DMS53 (cell line): Measurements from ENCODE around the gene FABP2.
"Not testable (repeated sequence)": the region's sequence is repeated elsewhere in the genome, so short reads cannot be mapped to it uniquely, and the experiment has no call there.

ENCODE experiments used
- DNase-seq: peaks from one replicate; lab custom pipeline; 2025; lab: John Stamatoyannopoulos, UW

The FABP2 gene

DNA sequence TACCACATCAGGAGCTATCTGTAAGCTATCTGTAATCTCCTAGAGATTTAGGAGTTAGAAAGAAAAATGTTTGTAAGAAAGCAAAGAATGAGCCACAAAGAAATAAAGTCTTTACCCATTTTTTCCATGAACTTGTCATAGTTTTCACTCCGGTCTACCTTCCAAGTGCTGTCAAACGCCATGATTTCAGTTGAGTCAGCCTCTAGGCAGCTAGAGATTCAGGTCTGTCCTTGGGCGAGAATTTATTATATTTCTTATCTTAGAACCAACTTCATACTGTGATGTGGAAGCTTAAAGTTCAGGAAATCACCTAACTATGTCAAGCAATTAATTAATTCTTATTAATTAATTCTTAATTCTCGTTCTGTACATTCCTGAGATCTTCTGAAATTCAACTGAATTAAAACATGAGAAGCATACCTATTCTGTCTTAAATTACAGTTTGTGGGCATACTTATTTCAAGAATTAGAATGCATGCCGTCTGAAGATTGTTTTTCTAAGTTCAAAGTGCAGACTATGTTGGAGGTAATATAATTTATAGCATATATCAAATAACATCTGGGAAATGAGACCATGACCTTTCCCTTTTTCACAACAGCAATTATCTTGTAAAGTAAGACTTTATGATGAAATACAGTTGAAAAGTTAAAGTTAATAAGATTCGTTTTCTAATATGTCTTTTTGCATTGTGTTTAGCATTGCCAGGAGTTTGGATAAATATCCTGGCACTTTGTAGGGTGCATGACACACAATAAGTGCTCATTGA is at the start of gene FABP2:
TSS of gene FABP2 (minus strand) at position 218 of the 767 bp plus-strand sequence. CDS start at position 182, 36 bp downstream.
- no peak for DNase-seq

DNA sequence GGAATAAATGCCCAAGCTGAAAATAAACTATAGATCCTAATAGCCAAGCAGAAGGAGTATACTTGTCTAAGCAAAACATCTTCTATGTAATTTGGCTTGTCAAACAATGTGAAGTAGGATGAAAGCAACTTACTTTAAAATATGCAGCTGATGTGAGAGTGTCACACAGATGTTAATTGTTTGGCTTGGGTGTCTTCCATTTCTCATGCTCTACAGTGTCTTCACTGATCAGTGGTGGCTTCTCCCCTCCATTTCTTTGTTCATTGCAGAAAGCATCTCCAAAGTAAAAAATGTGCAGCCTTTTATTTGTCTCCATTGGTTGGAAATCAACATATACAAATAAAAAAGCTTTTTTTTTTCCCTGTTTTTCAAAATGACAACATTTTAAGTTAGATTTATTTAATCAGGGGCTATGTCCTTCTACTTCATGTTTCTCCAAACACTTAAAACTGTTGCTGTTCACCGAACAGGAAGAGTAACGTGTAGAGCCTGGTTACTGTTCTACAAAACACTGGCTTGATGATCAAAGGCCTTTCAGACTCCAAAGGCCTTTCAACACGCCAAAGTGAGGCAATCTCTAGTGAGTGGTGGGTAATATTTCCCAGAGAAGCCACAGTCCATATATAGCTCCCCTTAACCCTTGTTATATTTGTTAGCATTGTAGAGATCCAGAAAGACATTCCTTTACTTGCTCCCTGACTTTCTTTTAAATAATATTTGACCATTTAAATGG is 49.2 kb upstream of the FABP2 start:
- not testable (repeated sequence) for DNase-seq

DNA sequence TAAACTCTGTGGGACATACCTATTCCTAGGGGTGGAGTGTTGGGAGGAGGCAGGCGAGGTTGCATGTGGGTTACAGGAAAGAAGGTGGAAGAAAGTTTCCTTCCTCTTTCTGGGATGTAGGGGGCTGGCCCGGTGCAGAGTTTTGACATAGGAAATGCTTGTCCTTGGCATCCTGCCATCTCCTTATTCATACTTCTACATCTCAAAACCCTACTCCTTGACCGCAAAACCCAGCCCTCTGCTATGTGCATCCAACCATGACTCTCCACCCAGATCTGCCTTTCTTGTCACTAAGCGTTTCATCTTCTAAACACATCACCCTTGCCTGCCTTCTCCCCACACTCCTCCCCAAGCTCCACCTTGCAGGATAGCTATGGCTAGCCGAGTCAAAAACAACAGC is 48.5 kb upstream of the FABP2 start:
- peak; percentile 36 for DNase-seq

DNA sequence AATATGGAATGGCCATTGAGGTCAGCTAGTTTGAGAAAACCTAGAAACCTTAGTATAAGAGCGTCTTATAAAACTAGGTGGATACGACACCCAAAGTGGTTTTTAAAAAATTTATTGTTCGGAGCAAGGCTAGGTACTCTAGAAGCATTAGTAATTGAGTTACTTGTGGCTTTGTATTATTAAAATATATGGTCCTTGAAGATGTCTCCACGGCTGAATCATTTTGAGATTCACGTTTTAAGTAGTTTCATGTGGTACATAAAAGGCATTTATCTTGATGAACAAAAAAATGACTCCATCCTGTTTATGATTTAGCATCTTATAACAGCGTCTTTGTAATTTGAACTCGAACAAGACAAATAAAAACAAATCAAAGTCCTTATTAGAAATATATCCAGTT is 44.9 kb upstream of the FABP2 start:
- not testable (repeated sequence) for DNase-seq

DNA sequence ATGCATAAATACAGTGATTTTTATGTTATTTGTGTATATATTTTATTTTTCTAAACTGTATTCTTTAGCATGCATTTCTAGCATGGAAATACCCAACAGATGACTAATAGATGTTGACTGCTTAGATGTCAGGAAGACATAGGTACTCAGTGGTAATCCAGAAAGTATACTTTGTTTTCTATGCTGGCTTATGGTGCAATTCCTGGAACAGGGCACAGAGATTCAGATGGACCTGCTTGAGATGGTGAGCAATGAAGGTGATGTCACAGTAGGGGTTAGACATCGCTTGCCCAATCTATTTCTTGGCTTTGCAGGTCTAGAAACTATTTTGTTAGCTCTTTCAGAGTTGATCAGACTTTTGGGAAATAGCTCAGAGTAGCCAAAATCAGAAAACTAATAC is 42.3 kb upstream of the FABP2 start:
- DNase-seq = not testable (repeated sequence)

DNA sequence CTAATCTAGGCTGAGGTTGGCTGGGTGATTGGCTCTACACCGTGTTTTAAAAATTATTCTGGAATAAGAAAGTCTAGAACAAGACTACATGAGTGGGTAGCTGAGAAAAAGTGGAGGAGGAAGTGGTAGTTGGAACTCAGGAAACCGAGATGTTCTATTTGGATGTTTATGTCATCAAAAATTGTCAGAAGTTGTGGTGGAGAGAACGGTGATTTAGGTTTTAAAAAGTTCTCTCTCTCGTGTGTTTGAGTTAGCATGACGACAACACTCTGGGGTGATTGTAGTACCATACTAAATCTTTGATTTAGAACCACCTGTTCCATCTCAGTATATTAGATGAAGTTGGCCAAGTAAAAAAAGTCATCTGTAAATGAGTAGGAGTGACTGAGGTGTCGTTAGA is 41.4 kb upstream of the FABP2 start:
- DNase-seq = not testable (repeated sequence)

DNA sequence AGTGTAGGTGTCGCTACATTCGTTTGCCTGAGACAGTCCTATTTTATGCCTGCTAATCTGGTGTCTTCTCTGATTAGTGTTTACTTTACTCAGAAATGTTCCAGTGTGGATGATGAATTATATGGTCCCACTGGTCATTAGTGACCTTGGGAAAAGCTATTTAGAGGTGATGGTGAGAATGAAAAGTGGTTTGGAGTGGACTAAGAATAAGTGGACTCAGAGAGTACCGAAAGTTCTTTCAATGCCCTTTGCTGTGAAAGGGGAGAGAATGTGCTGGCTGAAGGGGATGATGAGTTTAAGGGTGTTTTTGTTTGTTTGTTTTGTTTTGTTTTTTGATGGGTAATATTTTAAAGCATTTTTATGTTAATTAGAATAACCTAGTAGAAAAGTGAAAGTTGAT is 40.5 kb upstream of the FABP2 start:
- not testable (repeated sequence) for DNase-seq

DNA sequence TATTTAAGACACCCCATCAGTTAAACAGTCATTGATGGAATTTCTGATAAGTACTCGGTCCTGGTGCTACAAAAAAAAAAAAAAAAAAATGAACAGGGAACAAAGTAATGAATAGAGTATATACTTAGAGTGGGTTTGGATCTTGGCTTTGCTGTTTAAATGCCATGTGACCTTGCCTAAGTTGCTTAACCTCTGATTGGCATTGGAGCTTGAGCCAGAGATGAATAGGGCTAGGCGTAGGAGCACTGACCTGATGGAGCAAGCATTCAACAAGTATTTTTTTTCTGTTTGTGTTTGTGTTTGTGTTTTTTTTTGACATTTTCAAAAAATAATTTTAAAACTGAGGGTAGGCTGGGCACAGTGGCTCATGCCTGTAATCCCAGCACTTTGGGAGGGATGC is 37.9 kb upstream of the FABP2 start:
- DNase-seq = not testable (repeated sequence)

DNA sequence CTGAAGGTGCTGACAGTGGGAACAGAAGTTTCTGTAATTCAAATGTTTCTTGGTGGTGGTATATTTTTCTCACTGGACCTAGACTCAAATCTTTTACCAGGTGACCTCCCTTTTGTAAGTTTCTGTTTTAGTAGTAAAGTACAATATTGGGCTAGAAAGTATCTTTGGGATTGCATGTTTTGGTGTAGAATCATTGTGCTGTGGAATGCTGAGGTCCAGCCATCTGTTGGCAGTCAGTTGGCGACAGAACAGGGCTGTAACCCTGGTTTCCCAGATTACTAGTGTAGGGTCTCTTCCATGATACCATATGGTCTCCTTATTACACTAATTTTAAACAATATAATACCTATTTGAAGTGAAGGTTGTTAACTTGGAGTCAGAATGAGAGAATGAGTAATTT is 34.9 kb upstream of the FABP2 start:
- DNase-seq = not testable (repeated sequence)

DNA sequence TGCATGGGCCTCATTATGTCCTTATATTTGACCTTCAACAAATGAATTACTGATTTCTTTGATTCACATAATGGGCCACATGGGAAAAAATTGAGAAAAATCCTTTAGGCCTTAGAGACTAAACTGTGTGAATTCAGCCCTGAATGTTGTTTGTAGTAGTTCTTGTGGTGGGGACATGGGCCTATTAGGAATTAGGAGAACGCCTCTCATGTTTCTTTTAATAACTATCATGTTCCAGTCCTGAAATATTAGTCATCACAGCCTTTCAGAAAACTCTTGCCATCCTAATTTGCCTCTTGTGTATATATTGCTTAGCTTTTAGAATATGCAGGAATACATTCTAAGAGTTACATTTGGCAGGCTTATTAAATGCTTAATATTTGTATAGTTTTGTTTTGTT is 34.1 kb upstream of the FABP2 start:
- DNase-seq = not testable (repeated sequence)

DNA sequence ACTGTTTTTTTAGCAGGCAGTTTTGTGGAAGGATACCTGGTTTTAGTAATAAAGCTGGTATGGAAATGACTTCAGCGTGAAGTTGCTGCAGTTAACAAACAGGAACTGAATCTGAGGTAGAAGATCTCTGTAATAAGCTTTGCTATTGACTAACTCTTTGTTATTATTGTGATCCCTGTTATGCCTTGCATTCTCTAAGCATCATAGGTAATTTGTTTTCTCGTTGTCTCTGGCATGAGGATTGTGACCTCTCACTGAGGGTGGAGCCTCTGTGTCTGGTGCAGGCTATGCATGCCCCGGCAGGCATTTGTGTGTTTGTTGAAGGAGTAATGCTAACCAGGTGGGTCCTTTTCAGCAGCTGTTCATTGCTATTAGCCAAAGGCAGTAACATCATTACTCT is 31.4 kb upstream of the FABP2 start:
- peak; percentile 17 for DNase-seq

DNA sequence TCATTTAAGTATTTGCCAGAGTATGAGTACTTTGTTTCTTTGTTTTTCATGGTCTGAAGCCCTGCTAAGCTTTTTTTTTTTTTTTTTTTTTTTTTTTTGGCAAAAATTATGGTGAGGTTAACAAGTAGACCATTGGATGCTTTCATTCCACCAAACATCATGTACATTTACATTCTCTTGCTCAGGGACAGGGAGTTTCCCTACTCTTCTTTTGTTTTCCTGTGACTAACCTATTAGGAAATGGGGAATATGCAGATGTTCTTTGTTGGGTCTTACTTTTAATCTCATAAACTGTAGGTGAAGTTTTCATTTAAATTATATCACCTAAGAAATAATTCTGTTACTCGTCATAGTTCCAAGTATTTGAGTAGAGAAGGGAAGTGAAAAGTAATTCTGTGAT is 26.2 kb upstream of the FABP2 start:
- DNase-seq = not testable (repeated sequence)

DNA sequence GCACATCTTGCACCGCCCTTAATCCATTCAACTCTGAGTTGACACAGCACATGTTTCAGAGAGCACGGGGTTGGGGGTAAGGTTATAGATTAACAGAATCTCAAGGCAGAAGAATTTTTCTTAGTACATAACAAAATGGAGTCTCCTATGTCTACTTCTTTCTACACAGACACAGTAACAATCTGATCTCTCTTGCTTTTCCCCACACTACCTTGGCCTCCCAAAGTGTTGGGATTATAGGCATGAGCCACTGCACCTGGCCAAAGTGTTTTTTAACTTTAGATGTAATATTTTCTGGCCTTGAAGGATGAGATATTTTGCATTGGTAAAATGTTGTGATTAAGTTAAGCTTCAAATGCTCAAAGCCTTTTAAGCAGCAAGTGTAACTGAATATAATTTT is 21.4 kb upstream of the FABP2 start:
- not testable (repeated sequence) for DNase-seq

DNA sequence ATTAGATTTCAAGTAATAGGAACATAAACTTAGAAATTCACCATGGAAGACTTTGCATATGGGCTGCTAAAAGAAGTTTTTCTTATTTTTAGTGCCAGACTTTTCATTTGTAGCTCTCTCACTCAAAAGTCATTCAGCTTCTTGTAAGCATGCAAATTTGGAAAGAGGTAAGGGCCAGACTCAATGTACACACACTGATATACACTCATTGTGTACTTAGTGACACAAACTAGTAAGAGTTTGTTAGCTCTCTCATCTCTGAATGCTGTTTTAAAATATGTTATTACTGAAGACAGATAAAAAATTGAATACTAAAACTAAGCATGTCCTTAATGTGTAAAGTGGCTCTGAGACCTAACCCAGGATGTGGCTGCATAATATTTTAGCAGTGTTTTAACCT is 18.0 kb upstream of the FABP2 start:
- DNase-seq = peak; percentile 21

DNA sequence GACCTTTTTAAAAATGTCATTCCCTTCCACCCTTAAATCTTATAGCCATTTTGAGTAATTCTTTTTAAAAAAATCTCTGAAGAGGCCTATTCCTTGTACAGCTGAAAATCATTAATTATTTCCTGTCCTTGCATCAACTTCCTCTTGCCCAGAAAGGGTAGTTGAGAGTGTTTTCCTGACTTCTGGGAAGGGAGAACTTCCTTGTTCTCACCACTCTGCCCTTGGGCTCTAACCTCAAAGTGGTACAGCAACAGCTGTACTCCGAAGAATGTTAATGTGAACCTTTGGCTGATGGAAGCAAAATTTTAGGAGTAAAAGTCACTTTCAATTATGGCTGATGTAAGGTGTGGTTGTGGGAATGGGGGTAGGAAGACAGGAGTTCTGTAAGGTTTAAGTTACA is 15.1 kb upstream of the FABP2 start:
- no peak for DNase-seq

DNA sequence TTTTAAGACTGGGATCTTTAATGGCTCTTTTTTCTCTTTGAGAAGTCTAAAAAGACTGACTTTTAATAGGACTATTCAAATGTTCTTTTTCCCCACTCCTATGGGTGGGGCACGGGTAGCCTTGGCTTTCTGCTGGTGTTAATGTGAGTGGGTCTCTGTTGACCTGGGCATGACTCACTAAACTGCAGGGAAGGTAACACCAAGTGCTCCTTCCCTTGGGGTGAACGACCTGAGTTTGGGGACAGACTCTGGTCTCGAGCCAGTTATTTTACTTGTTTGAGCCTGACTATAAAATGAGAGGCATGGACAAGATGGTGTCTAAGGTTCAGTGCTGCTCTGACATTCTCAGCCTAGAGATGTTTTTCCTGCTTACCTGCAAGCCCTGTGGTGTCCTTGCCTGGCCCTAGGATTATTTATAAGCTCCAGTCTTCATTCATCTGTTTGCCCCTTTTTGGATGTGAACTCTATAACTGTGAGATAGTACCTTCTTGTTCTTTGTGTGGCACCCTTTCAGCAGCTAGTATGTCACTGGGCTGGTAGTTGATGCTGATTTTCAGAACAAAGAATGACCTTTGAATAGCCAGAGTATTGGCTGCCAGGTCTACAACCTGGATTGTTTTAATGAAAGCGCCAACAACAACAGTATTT is 14.5 kb upstream of the FABP2 start:
- DNase-seq = not testable (repeated sequence)

DNA sequence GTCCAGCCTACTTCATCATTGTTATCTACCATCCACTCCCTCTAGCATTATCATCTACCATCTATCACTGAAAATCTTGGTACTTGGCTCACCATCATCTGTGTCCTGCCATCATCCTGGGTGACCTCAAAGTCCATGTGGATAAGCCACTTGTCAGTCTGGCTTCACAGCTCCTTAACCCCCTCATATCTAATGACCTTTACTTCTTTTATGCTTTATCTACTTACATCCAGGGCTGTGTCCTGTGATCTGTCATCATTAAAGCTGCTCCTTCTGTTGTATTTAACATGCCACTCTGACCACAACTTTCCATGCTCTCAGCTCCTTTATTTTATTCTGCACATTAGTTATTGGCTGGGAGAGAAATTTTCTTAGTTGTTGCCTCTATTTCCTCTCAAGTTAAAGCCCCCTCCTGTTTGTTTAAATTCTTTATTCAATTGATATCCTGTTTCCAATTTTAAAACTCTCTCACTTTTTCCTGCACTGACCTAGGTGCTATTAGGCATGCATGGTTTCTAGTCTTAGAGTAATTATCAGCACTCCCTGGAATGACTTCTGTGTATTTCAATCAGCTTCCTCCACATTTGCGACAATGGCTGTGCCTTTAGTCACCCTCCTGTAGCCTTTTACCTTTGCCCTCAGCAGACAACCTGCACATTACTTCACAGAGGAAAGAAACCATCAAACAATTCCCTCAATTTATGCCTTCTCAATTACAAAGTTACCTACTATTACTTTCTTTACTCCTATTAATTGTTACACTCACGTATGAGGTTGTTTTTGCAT is 8.1 kb upstream of the FABP2 start:
- DNase-seq = no peak

DNA sequence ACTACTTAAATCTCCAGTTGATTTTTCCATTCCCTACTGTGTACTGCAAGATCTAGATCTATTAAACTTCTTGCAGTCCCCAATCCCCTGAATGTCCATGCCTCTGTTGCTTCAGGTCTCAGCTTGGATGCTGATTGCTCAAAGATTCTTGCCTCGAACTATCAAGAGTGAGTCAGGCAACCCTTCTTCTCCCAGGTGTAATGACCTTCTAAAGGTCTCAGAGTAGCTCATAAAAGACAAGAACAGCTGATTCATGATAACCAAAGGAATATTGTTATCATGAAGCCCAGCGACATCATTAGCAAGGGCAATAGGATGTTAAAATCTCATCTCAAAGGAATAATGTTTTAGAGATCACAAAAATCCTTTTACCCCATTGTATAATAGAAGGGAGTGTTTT is 6.8 kb upstream of the FABP2 start:
- DNase-seq = no peak

DNA sequence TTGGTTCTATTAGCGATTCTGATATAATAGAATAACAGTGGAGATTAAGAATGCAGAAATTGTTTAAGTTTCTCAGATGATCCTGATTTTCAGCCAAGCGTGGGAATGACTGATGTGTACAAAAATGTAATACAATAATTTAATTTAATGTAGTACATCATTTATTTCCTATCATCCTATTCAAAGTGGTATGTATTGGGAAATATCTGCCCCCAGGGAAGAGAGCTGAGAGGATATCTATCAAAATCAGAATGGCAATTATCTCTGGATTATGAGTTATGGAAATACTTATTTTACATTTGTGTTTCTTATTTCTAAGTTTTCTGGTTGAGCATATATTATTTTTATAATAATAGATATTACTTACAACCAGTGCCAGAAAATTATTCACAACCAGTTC is 3.9 kb downstream of the FABP2 start:
- no peak for DNase-seq

DNA sequence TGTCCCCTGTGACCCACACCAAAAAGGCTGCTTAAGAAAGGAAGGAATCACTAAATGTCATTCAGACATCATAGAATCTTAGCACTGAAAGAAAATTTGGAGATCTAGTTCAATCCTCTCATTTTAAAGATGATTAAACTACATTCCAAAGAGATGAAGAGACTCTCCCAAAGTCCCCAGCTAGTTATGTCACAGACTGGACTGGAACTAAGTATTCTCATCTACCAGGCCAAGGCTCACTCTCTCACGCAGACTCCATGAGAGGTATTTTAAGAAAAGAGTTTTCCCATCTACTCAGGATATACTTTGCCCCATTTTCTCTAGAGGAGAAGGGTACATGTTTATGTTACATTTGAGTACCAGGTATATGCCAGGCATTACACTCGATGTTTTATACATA is 6.9 kb downstream of the FABP2 start:
- no peak for DNase-seq

DNA sequence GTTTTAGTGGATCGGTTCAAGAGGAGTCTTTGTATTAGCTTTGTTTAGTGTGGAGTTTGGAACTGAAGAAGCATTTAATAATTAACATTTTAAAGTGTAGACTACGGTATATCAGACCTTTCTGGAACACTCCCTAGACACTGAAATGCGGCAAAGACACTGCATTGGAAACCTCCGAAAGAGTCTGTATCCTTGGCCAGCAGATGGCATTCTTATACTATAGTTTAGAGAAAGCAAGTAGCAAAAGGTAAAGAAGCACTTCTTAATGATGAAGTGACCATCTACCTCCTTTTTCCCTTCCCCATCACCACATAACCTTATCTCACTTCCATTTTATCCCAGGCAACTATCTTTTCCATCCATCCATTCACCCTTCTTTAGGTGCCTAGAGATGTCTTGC is 7.6 kb downstream of the FABP2 start:
- peak; percentile 74 for DNase-seq

DNA sequence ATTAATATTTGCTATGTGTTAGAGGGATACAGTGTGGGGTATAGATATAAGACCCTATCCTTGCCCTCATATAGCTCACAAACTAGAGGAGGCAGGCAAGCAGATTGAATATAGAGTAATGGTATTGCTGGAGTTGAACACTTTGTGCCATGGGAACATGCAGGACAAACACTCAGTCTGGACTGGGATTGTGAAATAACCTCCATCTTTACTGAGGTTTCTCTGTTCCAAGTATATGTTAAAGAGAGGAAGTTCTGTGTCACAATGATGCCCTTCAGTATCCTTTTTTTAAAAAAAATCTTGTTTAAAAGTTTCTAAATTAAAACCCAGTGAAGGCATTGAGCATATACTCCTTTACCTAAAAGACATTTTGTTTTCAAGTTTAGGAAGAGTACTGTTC is 8.7 kb downstream of the FABP2 start:
- no peak for DNase-seq
